Lower lobe of right lung (tissue), 2 donors: ENCODE results near the gene JADE2. TPM values are rescaled to one million over a fixed set of nuclear protein-coding genes. Genes with fewer than 3 reads are reported as not detected.

Experiments used
- ATAC-seq, 2 donors: fragments of 200-7000 bp; cut with Tn5 transposase; one replicate each; pipeline ENCODE4 v1.9.1; 2020 to 2022; ENCODE audit warnings: mild to moderate bottlenecking in 2 of 2, moderate library complexity in 2 of 2
- DNase-seq: peaks from one replicate; pipeline ENCODE4 v3.0.0-alpha.2; 2020
- H3K27ac ChIP-seq: fragments of 200-600 bp; one replicate; pipeline ENCODE4 v1.8.0; 2022
- H3K27me3 ChIP-seq: fragments of 200-600 bp; one replicate; pipeline ENCODE4 v1.8.0; 2022; ENCODE audit warnings: low read depth
- H3K36me3 ChIP-seq: fragments of 200-600 bp; one replicate; pipeline ENCODE4 v1.8.0; 2022; ENCODE audit warnings: mild to moderate bottlenecking
- H3K4me1 ChIP-seq: fragments of 200-600 bp; one replicate; pipeline ENCODE4 v1.8.0; 2022
- H3K4me3 ChIP-seq: fragments of 200-600 bp; one replicate; pipeline ENCODE4 v1.8.0; 2022; ENCODE audit warnings: mild to moderate bottlenecking
- H3K9me3 ChIP-seq: fragments of 200-600 bp; one replicate; pipeline ENCODE4 v1.8.0; 2022
- intact Hi-C: fragments of 100-400 bp; cut with DNase I; formaldehyde crosslinking; loops from one replicate; pipeline ENCODE4 v1.11.0; 2022
- total RNA-seq: library from RNA; stranded (reverse); fragmentation: NEBNext Ultra II Directional; extraction: Animal tissue kit (Norgen Biotek cat#: 25700); gene quantifications from one replicate; pipeline ENCODE4 v1.2.1, GENCODE V29; 2021
- TF ChIP-seq, protein P1 (sequence below): fragments of 200-600 bp; IDR thresholded peaks from one replicate; pipeline ENCODE4 v1.8.0; 2022; ENCODE audit warnings: antibody characterized with exemption, mild to moderate bottlenecking
- donor health status: DM: no; HTN: yes; CAD: no; lungs with severe emphysema.

Gene JADE2
- total RNA-seq, 1 donor from 2014 or later = 79.4 TPM

DNA sequence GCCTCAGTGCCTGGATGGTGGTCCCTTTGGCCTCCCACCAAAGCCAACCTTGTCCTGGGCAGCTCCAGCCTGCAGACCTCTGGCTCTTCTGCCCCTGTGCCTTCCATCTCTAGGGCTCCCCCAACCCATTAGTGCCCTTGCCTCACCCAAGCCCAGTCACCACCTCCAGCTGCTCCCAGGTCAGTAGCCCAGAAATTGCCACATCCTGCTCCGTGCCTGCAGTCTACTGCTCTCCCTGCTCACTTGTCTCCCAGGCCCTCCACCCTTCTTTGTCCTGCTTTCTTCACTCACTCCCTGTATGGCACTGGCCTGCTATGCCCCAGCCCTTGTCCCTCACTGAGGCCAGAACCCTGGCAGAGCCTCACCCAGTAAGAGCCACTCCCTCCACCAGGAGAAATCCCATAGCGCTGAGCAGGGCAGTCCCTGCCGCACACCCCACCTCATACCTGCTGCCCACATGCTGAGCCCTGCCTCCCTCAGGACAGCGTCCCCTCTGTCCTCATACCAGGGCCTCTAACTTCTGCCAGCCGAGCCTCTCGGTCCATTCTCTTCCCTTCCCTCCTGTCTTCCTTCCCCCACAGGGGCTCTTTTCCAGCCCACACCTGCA is 44.4 kb downstream of the JADE2 start:
- TF ChIP-seq, protein P1, sequence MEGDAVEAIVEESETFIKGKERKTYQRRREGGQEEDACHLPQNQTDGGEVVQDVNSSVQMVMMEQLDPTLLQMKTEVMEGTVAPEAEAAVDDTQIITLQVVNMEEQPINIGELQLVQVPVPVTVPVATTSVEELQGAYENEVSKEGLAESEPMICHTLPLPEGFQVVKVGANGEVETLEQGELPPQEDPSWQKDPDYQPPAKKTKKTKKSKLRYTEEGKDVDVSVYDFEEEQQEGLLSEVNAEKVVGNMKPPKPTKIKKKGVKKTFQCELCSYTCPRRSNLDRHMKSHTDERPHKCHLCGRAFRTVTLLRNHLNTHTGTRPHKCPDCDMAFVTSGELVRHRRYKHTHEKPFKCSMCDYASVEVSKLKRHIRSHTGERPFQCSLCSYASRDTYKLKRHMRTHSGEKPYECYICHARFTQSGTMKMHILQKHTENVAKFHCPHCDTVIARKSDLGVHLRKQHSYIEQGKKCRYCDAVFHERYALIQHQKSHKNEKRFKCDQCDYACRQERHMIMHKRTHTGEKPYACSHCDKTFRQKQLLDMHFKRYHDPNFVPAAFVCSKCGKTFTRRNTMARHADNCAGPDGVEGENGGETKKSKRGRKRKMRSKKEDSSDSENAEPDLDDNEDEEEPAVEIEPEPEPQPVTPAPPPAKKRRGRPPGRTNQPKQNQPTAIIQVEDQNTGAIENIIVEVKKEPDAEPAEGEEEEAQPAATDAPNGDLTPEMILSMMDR = no peak
- intact Hi-C loops = no loop called here
- H3K27me3 ChIP-seq = no peaks in the 10 kb centered on the region
- H3K9me3 ChIP-seq = no peaks in the 10 kb centered on the region
- H3K4me1 ChIP-seq = peaks cover 41% of the 10 kb centered on the region
- H3K4me3 ChIP-seq = no peak overlapping the region
- no peak for DNase-seq
- H3K27ac ChIP-seq = peak overlapping the region; percentile 70
- H3K36me3 ChIP-seq = peaks cover 99% of the 10 kb centered on the region
- no peak for ATAC-seq

DNA sequence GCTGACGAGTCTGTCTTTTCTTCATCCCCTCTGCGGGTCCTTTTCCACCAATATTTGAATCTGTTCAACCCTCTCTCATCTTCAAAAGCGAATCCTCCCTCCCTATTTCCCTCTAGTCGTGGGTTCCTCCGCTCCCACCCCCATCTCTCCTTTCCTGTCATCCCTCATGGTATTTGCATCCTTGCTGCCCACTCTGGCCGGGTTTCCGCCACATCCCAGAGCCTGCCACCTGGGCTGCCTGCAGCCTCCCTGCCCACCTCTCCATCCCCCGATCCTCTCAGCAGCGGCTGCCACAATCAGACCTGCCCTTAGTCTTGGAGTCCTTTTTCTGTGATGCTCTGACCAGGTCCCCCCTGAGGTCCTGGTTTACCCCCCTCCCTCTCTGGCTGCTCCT is 44.9 kb downstream of the JADE2 start:
- no peak overlapping the region for H3K4me3 ChIP-seq
- DNase-seq = no peak
- H3K27me3 ChIP-seq = no peaks in the 10 kb centered on the region
- ATAC-seq = no peak
- no peaks in the 10 kb centered on the region for H3K9me3 ChIP-seq
- peaks cover 99% of the 10 kb centered on the region for H3K36me3 ChIP-seq
- TF ChIP-seq, protein P1 = no peak
- no peak overlapping the region for H3K27ac ChIP-seq
- peaks cover 41% of the 10 kb centered on the region for H3K4me1 ChIP-seq
- intact Hi-C loops = no loop called here

DNA sequence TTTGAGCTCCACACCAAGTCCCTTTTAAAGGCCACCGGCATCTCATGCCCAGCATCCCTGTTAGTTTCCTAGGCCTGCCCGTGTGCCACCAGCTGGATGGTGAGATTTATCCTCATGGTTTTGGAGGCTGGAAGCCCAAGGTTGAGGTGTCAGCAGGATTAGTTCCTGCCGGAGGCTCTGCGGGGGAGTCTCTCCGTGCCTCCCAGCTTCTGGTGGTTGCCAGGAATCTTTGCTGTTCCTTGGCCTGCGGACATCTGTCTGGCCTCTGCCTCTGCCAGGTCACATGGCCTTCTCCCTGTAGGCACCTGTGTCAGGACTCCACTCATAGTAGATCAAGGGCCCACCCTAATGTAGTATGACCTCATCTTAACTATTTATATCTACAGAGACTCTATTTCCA is 45.4 kb downstream of the JADE2 start:
- H3K4me1 ChIP-seq = peaks cover 41% of the 10 kb centered on the region
- H3K27me3 ChIP-seq = no peaks in the 10 kb centered on the region
- no peak overlapping the region for H3K27ac ChIP-seq
- intact Hi-C loops = no loop called here
- no peak for DNase-seq
- ATAC-seq = no peak
- H3K4me3 ChIP-seq = no peak overlapping the region
- peaks cover 99% of the 10 kb centered on the region for H3K36me3 ChIP-seq
- TF ChIP-seq, protein P1 = no peak
- H3K9me3 ChIP-seq = no peaks in the 10 kb centered on the region

DNA sequence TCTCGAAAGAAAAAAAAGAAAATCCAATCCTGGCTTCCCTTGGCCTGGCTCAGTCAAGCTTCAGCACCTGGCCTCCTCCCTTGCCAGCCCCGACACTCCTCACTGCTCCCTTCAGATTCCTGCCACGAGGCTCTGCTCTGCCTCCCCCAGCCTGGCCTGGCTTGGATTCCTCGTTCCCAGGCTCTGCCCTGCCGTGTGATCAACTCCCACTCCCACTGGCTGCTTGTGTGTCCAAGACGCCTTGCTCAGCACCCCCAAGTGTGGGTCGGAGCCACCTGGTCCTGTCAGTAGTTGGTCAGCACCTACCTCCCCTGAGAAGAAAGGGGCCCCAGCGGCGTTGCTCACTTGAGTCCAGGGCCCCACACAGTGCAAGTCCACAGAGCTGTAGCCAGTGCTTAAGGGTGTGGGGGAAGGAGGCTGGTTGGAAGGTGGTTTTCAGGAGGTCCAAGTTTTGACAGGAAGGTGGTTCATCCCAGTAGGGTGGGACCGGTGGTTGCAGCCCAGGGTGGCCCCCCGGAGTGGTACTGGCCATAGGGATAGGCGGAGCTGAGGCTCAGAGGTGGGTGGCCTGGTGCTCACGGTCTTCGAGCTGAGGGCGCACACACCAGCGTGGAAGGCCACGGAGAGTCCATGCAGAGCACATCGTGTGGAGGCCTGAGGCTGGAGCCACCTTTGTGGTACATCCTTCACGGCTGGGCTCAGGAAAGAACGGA is 46.4 kb downstream of the JADE2 start:
- TF ChIP-seq, protein P1 = no peak
- ATAC-seq (no peak), DNase-seq (no peak)
- Histone ChIP-seq H3K9me3 (no peaks in the 10 kb centered on the region), H3K27ac (no peak overlapping the region), H3K4me1 (peaks cover 43% of the 10 kb centered on the region), H3K4me3 (no peak overlapping the region), H3K27me3 (no peaks in the 10 kb centered on the region), H3K36me3 (peaks cover 99% of the 10 kb centered on the region)
- intact Hi-C loops = no loop called here

DNA sequence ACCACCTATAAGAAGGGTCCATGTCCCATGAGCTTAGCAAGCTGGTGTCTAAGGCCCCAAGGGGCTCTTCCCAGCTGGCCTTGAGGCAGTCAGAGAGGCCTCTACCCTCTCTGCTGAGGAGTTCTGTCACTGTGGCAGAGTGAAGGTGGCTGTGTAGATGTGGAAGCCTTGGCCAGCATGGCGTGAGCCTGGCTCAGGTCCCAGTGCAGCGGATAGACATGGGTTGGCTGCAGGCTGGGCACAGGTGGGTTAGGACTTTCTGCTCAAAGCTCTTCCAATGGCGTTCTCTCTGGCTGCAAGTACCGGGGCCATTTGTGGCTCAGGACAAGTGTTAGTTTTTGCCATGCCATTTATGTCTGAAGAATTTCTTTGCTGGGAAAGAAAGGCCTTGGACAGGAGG is 47.3 kb downstream of the JADE2 start:
- Histone ChIP-seq H3K9me3 (no peaks in the 10 kb centered on the region), H3K36me3 (peaks cover 96% of the 10 kb centered on the region), H3K4me1 (peaks cover 43% of the 10 kb centered on the region), H3K4me3 (no peak overlapping the region), H3K27me3 (no peaks in the 10 kb centered on the region), H3K27ac (no peak overlapping the region)
- TF ChIP-seq, protein P1 = no peak
- ATAC-seq (no peak), DNase-seq (no peak)
- intact Hi-C loops = no loop called here
